Measurements from ENCODE around the gene TTC34.

Gene TTC34

DNA sequence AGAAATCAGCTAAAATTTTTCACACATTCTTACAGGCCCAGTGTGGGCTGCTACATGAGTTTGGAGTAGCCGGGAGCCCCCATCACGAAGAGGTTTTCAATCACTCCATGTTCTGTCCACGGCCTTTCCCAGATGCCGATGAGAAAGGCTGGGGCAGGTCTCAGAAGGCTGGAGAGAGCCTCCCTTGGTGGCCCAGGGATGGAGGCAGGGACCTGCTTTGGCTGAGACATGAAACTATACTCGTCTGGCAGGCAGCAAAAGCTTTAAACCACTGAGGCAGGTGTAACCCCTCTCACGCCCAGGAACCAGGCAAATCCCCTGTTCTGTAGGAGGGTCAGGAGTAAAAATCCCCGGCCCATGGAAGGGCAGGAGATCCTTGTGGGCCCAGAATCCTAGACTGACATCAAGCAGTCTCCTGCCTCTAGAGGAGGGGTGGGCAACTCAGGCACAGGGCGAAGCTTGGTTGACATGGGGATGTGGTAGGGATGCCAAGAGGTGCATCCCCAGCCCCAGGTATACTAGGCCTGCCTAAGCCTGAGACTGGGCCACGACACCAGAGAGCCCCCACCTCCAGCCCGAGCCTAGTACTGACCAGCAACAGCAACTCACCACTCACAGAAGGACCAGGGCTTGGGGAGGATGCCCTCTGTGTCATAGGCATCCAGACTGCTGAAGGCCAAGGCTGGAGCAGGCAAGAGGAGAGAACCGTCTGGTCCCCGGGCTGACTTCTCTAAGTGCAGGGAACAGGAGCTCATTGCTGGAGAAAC is 177.7 kb downstream of the TTC34 start:
- DNase-seq: no peak

DNA sequence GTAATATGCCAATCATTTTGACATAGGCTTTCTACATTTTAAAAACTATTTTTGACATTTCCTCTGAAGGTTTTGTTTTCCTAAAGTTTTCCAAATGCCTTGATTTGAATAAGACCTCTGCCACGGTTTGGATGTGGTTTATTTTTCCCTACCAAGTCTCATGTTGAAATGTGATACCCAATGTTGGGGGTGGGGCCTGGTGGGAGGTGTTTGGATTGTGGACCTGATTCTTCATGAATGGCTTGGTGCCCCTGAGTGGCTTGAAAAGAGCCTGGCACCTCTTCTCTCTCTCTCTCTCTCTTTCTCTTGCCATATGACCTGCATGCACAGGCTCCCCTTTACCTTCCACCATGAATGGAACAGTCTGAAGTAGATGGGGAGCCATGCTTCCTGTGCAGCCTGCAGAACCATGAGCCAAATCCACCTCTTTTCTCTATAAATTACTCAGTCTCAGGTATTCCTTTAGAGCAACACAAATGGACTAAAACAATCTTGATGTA is 183.5 kb downstream of the TTC34 start:
- no peak for DNase-seq

DNA sequence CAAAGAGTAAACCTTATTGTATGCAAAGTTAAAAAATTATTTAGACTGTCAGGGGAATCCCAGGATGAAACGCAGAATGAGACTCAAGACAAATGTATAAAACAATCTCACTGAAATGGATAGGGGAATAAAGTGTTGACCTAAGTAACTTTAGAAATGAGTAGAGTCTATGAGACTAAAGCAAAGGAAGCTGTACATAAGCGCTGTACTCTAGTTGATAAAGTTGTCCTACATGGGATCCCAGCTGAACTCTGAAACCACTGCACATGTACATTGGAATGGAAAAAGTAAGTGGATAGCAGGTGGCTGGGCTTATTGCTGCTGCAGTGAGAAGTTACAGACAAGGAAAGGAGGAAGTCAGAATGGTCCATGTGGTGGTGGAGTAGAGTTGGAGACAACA is 187.3 kb downstream of the TTC34 start:
- DNase-seq: no peak

DNA sequence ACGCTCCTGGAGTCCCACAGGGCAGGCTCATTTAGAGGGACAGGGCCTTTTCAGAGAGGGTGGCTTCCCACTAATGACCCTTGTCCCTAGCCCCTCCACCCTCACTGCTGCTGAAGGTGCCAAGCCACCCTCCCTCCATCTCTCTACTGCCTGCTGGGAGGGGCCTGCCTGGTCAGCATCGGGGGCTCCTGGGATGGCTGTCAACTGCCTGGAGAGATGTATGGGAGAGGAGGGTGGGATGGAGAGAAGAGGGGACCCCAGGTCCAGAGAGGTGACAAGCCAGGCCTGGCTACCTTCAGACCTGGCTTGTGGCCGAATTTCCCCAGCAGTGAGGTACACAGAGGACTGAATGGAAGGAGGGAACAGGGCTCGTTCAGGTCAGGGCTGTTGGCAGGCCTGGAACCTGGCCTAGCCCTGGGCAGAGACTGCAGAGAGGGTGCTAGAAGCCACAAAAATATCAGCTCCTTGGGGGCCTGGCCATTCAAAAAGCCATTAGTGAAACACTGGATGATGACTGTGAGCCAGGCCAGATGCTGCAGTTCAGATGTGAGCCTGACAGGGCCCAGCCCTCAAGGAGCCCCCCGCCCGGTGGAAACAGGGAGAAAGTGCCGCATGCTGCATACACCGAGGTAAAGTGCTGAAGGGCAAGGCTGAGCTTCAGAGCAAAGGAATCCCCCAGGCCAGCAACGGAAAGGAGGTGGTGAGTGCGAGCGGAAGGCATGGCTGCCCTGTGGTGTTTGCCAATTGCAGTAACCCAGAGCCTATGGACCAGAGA is 188.7 kb downstream of the TTC34 start:
- DNase-seq: no peak

DNA sequence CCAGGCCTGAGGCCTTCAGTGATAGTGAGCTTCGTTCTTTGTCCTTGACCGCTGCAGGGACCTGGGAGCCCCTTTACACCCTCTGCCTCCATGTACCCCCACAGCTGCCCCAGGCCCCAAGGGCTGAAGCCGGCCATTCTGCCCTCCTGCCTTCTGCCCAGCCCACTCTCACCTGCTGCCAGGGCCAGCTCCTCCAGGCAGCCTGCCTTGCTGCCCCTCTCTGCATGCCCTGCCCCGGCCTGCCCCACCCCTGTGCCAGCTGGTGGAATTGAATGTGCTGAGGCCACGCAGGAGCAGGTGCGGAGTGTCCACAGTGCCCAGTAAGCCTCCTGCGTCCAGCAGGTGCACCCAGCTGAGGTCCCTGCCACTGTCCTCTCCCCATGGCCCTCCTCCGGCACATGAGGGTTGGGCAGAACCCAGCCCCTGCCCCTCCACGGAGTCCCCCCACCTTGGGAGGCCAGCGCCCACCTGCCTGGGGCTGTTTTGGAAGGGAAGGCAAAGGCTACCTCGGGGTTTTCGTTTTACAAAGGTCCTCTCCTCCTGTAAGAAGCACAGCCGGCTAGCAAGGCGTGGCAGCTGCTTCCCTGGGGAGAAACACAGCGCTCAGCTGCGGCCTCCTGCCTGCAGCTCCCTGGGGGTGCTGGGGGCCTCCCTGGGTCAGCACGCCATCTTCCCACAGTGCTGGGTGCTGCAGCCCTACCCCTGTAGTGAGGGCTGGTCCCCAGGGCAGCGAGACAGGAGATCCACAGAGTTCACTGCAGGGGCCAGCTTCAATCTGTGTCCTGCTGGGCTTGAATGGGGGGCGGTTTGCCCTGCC is 189.7 kb downstream of the TTC34 start:
- no peak for DNase-seq

DNA sequence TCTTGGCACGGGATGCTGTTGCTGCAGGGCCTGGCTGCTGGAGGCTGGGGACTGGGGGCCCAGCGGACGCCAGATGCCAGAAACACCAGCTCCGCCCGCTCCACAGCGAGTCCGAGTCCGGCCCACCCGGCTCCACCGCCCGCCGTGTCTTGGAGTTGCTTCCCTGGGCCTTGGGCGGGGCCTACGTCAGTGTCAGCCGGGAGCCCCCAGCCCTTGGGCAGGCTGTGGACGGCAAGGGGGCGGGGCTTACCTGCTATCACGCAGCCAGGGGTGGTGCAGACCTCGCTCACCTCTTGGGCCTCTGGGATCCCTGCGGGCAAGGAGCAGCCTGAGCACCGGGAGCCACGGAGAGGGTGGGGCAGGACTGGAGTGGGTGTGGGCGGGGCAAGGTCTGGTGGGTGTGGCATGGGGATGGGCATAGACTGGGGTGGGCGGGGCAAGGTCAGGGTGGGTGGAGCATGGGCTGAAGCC is 190.4 kb downstream of the TTC34 start:
- no peak for DNase-seq

DNA sequence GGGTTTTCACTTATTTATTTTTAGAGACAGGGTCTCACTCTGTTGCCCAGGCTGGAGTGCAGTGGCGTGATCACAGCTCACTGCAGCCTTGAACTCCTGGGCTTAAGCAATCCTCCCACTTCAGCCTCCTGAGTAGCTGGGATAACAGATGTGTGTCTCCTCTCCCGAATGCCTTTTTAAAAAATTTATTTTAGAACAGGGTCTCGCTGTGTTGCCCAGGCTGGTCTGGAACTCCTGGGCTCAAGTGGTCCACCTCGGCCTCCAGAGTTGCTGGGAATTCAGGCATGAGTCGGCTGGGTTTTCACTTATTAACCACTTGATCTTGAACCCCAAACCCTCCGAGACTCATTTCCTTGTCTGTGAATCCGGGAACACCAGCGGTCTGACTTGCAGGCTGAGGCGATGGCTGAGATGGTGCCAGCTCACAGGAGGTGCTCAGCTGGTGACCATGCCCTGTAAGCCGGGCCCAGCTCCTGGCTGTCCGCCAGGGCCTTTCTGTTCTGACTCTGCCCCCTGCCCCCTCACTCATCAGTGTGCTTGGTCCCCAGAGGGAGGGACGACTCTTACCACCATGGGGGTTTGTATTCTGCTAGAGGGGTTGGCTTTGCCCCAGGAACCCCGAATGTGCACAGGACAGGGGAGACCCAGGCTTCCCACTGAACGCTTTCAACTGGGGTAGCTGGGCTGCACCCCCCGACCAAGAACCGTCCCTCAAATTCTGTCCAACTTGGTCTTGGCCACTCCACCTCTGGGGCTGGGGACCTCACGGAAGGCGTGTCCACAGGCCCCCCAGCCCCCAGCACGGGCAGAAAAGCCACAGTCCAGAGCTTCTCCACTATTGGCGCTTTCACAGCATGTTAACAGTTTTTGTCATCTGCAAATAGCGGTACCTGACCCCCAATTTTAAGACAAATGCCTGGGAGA is 191.2 kb downstream of the TTC34 start:
- no peak for DNase-seq

DNA sequence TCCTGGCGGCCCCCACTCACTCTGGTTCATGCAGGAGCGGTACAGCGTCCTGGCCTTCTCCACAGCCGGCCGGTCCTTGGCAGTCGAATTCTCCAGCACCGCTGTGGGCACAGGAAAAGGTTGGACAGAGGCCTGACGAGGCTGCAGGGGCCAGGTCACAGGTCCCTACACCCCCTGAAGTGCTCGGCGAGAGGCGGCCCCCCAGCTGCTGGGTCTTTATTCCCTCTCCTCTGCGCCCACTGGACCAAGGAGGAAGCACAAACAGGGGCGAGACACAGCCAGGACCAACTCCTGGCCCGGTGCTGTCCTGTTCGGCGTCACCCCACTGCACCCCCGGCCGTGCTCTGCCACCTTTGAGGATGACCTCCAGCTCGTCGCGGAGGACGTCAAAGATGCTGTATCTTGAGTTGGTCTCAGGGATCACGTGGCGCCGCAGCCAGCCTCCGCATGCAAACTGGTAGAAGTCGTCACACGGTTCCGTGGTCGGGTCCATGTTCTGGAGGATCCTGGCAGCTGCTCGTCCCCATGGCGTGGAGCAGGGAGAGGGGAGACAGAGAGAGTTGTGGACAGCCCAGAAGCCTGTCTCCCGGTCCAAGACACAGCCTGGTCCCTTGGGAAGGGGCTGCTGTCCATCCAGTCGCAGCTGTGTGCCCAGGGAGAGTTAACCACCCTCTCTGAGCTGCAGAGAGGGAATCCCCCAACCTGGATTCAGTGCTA is 192.0 kb downstream of the TTC34 start:
- DNase-seq: no peak

DNA sequence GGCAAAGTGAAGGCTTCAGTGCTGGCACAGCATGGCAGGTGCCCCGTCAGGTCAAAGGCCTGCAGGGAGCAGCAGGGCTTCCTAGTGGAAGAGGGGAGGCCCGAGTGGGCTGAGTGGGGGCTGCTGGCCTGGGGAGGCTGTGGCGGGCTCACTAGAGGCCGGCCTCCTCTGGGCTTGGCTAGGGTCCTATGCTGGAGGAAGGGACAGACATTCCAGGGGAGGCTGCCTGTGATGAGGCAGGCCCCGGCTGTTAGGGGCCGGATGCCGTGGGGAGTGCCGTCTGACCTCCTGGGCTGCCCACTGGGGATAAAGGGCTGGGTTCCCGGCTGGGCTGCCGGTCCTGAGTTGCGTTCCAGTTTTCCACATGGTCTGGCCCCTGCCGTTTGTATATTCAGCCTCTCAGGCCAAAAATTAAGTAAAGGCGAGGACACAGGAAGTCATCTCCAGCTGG is 193.8 kb downstream of the TTC34 start:
- no peak for DNase-seq

DNA sequence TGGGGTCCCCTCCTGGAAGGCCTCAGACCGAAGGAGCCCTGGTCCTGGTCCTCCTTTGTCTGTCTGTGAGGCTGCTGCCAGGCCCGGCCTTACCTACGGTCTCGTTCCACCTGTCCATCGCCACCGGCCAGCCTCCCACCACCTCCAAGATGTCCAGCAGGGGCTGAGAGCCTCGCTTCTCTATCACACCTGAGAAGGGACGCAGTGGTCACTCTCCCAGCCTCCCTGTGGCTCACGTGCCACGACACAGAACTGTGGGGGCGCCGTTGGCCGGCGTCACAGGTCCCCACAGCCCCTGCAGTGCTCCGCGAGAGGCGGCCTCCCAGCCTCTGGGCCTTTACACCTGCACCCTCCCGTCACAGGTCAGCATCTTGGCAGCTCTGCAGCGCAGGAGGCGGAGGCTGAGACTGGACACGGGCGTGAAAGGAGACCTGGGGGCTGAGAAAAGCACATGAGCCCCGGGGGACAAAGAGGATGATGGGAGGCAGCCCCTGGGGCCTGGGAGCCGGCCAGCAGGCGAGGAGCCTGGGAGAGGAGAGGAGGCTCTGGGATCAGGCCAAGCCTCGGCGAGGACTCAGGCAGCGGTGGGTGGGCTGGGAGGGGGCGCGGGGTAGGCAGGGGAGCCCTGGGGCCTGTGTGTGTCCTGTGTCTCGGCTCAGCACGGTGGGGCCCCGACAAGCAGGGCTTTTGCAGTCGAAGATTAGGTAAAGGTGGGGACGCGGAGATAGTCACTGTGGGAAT is 194.4 kb downstream of the TTC34 start:
- DNase-seq: no peak

DNA sequence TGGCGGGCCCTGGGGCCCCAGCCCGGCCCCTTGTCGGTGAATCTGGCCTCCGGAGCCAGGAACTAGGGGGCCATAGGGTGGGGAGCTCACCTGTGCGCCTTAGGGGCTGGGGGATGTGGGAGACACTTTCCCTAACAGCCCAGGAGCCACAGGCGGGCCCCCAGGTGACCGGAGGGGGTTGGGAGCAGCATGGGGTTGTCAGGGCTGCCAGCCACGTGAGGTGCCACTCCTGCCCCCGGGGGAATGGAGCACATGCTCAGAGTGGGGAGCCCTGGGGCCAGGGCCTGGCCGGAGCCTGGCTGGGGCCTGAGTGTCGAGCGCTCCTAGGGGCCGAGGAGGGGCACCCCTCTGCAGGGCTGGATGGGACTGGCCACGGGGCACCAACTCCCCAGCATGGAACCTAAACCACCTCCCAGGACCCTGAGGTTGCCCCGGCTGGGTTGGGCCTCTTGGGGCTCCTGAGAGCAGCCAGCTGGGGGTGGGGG is 195.1 kb downstream of the TTC34 start:
- DNase-seq: no peak

DNA sequence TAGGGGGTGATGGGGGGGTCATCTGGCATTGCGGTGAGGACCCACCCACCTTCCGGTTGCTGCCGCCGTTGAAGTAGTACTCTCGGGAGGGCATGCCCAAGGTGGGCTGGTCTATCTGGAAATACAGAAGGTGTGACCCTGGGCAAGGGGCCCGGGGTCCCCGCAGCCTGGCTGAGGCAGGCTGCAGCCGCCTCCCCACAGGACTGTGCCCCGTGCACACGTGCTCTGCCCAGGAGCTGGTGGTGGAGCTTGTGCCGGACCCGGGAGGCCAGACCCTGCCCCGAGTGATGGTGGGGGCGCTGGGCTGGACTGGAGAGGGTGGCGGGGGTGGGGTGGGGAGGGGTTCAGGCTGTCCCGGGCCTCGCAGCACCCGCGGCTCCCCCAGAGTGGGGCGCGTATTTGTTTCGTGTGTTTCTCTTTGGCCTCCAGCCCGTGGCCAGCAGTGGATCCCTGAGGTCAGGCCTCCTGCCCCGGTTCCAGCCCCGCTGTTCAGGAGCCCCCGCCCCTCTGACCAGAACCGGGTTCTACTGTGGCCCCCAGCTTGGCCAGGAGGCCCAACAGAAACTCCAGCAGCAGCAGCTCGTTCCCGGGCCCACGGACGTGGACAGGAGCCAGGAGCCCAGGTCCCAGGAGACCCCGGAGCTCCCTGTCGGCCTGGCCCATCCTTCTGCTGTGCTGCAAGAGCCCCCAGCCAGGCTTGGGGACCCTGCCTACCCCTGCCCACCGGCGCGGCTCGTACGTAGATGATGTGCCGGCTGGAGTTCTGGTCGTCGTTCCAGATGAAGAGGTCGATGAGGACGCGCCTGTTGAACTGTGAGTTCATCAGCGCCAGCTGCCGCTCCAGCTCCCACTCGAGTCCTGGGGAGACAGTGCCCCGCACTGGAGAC is 195.7 kb downstream of the TTC34 start:
- no peak for DNase-seq

DNA sequence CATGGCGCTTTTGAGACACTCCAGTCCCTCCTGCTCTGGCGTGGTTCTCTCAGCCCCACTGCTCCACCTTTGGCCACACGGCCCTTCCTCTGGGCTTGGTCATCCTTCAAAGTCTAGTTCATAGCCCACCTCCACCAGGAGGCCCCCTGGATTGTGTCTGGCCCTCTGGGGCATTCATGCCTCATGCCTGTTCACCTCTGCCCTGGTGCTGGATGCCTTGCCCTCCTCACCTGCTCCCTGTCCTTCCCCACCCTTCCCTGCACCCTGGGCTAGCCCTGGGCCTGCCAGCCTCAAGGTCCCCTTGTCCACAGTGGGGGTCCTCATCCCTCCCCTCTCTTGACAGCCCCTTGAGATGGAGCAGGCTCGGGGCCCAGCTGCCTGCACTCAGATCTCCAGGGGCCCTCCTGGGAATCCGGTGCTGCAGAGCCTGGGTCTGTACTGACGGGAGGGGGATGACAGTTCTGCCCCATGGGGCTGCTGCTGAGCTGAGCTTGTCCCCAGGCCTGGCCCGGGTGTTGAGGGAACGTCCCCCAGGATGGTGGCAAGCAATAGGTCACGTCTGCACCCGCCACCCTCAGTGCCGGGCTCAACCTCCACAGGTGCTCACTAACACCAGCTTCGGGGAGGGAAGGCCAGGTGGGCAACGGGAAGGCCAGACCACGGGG is 196.5 kb downstream of the TTC34 start:
- no peak for DNase-seq

DNA sequence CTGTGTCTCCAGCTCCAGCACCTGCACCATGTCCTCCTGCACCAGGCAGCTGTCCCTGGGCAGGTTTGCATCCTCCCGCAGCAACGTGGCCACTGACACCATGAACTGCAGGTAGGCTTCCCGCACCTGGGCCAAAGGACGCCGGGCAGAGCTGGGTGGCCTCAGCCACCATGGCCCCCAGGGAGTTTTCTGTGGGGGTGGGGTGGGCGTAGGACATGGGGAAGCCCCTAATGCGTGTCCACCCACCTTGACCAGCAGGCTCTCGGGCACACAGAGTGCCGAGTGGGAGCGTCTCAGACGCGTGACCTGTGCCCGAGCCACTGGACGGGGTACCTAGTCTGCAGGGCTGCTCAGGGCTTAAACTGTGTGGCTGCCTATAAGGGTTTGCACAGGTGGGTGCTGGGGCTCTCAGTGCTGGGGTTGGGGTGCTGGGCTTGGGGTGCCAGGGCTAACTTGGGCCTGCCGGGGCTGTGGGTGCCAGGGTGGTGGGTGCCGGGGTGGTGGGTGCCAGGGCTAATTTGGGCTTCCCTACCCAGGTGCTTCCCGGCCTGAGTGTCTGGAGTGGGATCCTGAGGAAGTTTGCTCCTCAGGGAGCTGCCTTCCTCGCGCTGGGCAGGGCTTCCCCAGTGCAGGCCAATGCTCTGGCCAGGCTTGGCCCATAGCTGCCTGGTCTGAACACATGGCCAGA is 197.2 kb downstream of the TTC34 start:
- no peak for DNase-seq

DNA sequence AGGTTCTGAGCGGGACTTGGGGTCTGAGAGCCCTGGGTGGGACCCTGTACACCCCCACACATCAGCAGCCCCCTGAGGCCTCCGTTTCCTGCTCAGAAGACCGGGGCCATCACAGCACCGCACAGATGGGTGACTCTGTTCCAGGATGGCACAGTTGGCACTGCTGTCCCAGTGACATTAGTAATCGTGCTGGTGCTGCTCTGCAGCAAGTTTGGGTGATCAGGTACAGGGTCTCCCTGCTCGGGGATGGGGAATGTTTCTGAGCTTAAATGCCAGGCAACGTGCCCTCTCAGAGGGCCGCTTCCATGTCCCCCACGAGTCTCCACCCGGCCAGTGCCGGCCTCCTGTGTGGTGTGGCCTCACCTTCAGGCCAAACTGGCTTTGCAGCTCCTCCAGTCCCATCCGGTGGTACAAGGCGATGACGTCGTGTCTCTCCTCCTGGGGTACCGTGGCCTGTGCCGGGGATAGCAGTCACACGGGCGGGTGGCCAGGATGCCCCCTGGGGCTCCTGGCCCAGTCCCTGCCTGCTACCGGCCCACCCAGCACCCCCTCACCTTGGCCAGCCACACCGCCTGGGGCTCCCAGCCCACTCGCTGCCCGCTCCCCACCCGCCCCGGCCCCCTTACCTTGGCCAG is 197.9 kb downstream of the TTC34 start:
- no peak for DNase-seq

DNA sequence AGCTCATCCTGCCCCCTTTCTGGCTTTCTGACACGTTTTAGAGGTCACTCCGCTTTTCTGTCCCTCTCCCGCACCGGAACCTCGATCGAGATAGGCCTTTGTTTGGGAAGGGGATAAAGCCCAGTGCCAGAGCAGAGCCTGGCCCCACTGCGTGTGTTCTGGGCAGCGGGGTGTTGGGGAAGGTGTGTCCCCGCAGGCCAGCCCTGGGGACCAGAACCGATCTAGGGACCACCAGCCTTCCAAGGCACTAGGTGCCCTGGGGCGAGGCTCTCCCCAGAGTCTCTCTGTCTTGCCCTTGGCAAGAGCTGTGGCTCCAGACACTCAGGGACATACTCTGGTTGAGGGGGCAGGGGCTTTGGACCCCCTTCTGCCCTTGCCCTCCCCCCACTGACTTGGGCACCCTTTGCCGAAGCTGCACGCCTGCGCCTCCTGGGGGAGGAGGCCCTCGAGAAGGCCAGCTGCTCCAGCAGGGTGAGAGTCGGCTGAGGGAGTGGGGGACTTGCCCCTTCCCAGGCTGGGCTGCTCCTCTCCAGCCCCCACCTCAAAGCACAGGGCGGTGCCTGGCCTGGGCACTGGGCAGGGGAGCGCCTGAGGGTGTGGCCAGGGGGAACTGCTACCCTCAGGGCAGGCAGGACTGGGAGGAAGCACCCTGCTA is 198.5 kb downstream of the TTC34 start:
- DNase-seq: no peak

DNA sequence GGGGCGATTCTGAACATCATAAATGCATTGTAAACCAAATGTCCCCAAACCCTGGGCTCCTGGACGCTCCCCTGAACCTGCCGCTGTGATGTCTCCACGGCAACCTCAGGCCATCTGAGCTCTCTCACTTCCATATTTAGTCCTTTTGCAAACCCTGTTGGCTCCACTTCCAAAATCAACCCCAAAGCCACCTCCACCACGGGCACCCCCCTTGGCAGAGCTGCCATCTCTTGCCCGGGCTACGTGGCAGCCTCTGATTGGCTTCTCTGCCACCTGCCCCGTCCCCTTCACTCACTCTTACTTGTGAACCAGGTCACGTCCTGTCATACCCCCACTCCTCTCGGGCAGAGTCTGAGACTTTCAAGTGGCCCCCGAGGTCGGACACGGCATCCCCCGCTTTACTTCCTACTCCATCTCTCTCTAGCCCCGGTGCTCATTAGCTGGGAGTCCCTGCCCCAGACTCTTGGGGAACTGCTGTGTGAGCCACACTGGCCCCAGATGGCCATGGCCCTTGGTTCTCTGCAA is 199.1 kb downstream of the TTC34 start:
- no peak for DNase-seq
